ENCODE measurements around the gene BRWD1.

- no peak for TF ChIP-seq CTCF (conservative IDR thresholded peaks at IDR 0.05 in 1 of 2, IDR thresholded peaks at IDR 0.05 in 1 of 2; ENCODE audit: low read depth in 1 of 2, low read length in 2 of 2)
- TF ChIP-seq EZH2 (IDR thresholded peaks at IDR 0.05; ENCODE audit: low read length, missing control alignments), result no peak
Measured at GRCh38 chr21:39251326-39251725, 62.1 kb downstream of the BRWD1 start.

Data from fibroblast of lung (primary cell).